NT2/D1 (cell line): ENCODE results near the gene MRPS12.

Source experiments
- SUZ12 ChIP-seq: IDR thresholded peaks from 2 replicates; pipeline ENCODE4 v1.6.1; 2011; ENCODE audit not compliant: insufficient read length, insufficient read depth; ENCODE audit errors: extremely low read depth
- YY1 ChIP-seq: IDR thresholded peaks from 2 replicates; pipeline ENCODE4 v1.6.1; 2011; ENCODE audit not compliant: insufficient read length, insufficient read depth
- ZNF274 ChIP-seq: IDR thresholded peaks from 2 replicates; pipeline ENCODE4 v1.6.1; 2011; ENCODE audit warnings: mild to moderate bottlenecking, low read depth, low read length

GRCh38 chr19:38944981-38945506 is 14.3 kb downstream of the MRPS12 start:
- TF ChIP-seq SUZ12, result no peak
- TF ChIP-seq YY1, result no peak
- no peak for TF ChIP-seq ZNF274
